ENCODE measurements around the gene PCDHB7. TPM values are rescaled to one million over a fixed set of nuclear protein-coding genes. Genes with fewer than 3 reads are reported as not detected.
"Not testable (repeated sequence)": the region's sequence is repeated elsewhere in the genome, so short reads cannot be mapped to it uniquely, and the experiment has no call there.

PCDHB7 gene
- total RNA-seq, 1 donor from 2014 or later, result not detected

GRCh38 chr5:141215504-141215903 lies 43.1 kb downstream of the PCDHB7 start:
- intact Hi-C loops (cut with micrococcal nuclease), result loop anchor here (2.0 kb wide), 1 partner anchor 37 kb away; no protein-coding TSS in a partner anchor

DNA sequence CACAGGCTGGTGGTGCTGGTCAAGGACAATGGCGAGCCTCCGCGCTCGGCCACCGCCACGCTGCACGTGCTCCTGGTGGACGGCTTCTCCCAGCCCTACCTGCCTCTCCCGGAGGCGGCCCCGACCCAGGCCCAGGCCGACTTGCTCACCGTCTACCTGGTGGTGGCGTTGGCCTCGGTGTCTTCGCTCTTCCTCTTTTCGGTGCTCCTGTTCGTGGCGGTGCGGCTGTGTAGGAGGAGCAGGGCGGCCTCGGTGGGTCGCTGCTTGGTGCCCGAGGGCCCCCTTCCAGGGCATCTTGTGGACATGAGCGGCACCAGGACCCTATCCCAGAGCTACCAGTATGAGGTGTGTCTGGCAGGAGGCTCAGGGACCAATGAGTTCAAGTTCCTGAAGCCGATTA lies 43.6 kb downstream of the PCDHB7 start:
- intact Hi-C loops (cut with micrococcal nuclease), result not testable (repeated sequence)

DNA sequence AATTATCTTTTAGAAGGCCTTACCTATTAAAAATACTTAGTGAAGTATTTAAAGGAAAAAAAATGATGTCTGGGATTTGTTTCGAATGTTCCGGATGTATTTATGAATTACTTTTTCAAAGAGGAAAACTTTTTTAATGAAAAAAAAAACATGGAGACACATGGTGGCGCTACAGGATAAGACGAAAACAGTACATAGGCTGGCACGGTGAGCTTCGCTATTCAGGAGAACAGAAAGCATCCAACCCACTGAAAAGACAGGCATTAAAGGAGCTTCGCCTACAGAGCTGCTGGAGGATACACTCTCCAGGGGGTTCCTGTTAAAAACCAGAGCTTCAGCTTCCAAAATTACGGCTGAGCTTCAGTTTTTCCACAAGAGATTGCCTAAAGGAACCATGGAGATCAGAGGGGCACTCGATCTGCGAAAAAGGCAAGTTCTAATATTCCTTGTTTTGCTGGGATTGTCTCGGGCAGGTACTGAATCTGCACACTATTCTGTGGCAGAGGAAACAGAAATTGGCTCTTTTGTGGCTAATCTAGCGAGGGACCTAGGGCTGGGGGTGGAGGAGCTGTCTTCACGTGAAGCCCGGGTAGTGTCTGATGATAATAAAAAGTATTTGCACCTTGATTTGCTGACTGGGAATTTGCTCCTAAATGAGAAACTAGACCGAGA lies 50.8 kb downstream of the PCDHB7 start, which contains the start of gene PCDHB14:
Gene PCDHB14, plus strand, starts transcription at position 232 of the 672 bp plus-strand sequence. Its CDS starts 163 bp downstream, at position 395.
- intact Hi-C loops (cut with micrococcal nuclease), result loop anchor here (2.0 kb wide), 1 partner anchor 342 kb away; no protein-coding TSS in a partner anchor

DNA sequence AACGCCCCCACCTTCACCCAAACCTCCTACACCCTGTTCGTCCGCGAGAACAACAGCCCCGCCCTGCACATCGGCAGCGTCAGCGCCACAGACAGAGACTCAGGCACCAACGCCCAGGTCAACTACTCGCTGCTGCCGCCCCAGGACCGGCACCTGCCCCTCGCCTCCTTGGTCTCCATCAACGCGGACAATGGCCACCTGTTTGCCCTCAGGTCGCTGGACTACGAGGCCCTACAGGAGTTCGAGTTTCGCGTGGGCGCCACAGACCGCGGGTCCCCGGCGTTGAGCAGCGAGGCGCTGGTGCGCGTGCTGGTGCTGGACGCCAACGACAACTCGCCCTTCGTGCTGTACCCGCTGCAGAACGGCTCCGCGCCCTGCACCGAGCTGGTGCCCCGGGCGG lies 52.4 kb downstream of the PCDHB7 start:
- intact Hi-C loops (cut with micrococcal nuclease), result not testable (repeated sequence)

DNA sequence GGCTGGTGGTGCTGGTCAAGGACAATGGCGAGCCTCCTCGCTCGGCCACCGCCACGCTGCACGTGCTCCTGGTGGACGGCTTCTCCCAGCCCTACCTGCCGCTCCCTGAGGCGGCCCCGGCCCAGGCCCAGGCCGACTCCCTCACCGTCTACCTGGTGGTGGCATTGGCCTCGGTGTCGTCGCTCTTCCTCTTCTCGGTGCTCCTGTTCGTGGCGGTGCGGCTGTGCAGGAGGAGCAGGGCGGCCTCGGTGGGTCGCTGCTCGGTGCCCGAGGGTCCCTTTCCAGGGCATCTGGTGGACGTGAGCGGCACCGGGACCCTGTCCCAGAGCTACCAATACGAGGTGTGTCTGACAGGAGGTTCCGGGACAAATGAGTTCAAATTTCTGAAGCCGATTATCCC lies 53.0 kb downstream of the PCDHB7 start:
- intact Hi-C loops (cut with micrococcal nuclease), result not testable (repeated sequence)

Other genes with a start within 250 kb of the PCDHB7 start
- gene PCDHAC1, start 246.3 kb upstream of the PCDHB7 start, total RNA-seq, result not detected in 2 replicates
- not detected in 2 replicates for gene PCDHAC2, start 206.2 kb upstream of the PCDHB7 start, total RNA-seq
- gene PCDHB1, start 121.3 kb upstream of the PCDHB7 start, total RNA-seq, result not detected in 2 replicates
- gene PCDHB2, start 78.0 kb upstream of the PCDHB7 start, total RNA-seq, result 0.07 TPM in 1 of 2 replicates, not detected in the other
- not detected in 2 replicates for gene PCDHB3, start 72.2 kb upstream of the PCDHB7 start, total RNA-seq
- gene PCDHB4, start 50.8 kb upstream of the PCDHB7 start, total RNA-seq, result not detected in 2 replicates
- gene PCDHB5, start 37.4 kb upstream of the PCDHB7 start, total RNA-seq, result not detected in 2 replicates
- gene PCDHB6, start 22.6 kb upstream of the PCDHB7 start, total RNA-seq, result not detected in 2 replicates
- gene PCDHB8, start 5.1 kb downstream of the PCDHB7 start, total RNA-seq, result not detected in 2 replicates
- gene PCDHB16, start 9.7 kb downstream of the PCDHB7 start, total RNA-seq, result not detected in 2 replicates
- gene PCDHB9, start 14.5 kb downstream of the PCDHB7 start, total RNA-seq, result not detected in 2 replicates
- gene PCDHB10, start 19.7 kb downstream of the PCDHB7 start, total RNA-seq, result not detected in 2 replicates
- not detected in 2 replicates for gene PCDHB11, start 27.0 kb downstream of the PCDHB7 start, total RNA-seq
- not detected in 2 replicates for gene PCDHB12, start 36.1 kb downstream of the PCDHB7 start, total RNA-seq
- gene PCDHB13, start 41.3 kb downstream of the PCDHB7 start, total RNA-seq, result not detected in 2 replicates
- not detected in 2 replicates for gene PCDHB14, start 50.7 kb downstream of the PCDHB7 start, total RNA-seq
- not detected in 2 replicates for gene PCDHB15, start 72.8 kb downstream of the PCDHB7 start, total RNA-seq
- 0.44 and 0.56 TPM in 2 replicates for gene SLC25A2, start 131.4 kb downstream of the PCDHB7 start, total RNA-seq
- gene TAF7, start 148.1 kb downstream of the PCDHB7 start, total RNA-seq, result 61.0 and 65.9 TPM in 2 replicates
- gene PCDHGA1, start 157.9 kb downstream of the PCDHB7 start, total RNA-seq, result 0.15 and 0.17 TPM in 2 replicates
- gene PCDHGA2, start 166.1 kb downstream of the PCDHB7 start, total RNA-seq, result 0.05 and 0.07 TPM in 2 replicates
- gene PCDHGA3, start 171.2 kb downstream of the PCDHB7 start, total RNA-seq, result 0.07 and 0.34 TPM in 2 replicates
- 0.15 and 0.17 TPM in 2 replicates for gene PCDHGB1, start 177.5 kb downstream of the PCDHB7 start, total RNA-seq
- gene PCDHGA4, start 182.4 kb downstream of the PCDHB7 start, total RNA-seq, result 0.74 and 0.98 TPM in 2 replicates
- gene PCDHGB2, start 187.3 kb downstream of the PCDHB7 start, total RNA-seq, result 1.0 and 1.3 TPM in 2 replicates
- gene PCDHGA5, start 191.5 kb downstream of the PCDHB7 start, total RNA-seq, result 0.46 and 0.49 TPM in 2 replicates
- gene PCDHGB3, start 197.6 kb downstream of the PCDHB7 start, total RNA-seq, result 0.88 and 1.3 TPM in 2 replicates
- 0.44 and 0.80 TPM in 2 replicates for gene PCDHGA6, start 201.2 kb downstream of the PCDHB7 start, total RNA-seq
- 0.15 and 0.24 TPM in 2 replicates for gene PCDHGA7, start 210.1 kb downstream of the PCDHB7 start, total RNA-seq
- gene PCDHGB4, start 215.1 kb downstream of the PCDHB7 start, total RNA-seq, result 0.17 TPM in 2 replicates
- 0.07 and 0.15 TPM in 2 replicates for gene PCDHGA8, start 220.0 kb downstream of the PCDHB7 start, total RNA-seq
- 0.46 and 0.66 TPM in 2 replicates for gene PCDHGB5, start 225.3 kb downstream of the PCDHB7 start, total RNA-seq
- 0.17 and 0.27 TPM in 2 replicates for gene PCDHGA9, start 230.1 kb downstream of the PCDHB7 start, total RNA-seq
- 0.22 and 0.37 TPM in 2 replicates for gene PCDHGB6, start 235.4 kb downstream of the PCDHB7 start, total RNA-seq
- gene PCDHGA10, start 240.3 kb downstream of the PCDHB7 start, total RNA-seq, result 0.20 and 0.27 TPM in 2 replicates
- 0.07 and 0.29 TPM in 2 replicates for gene PCDHGB7, start 245.0 kb downstream of the PCDHB7 start, total RNA-seq
- gene PCDHGA11, start 248.4 kb downstream of the PCDHB7 start, total RNA-seq, result 0.24 and 0.32 TPM in 2 replicates

Measured in T-helper 1 cell treated with Interleukin-12 subunit alpha and Interleukin-12 subunit beta and Interleukin-4 antibody, amounts not matched to agents 30 ng/mL and 1 ng/mL, for 36 hours (primary cell).